ENCODE data around the gene CCDC13.

The CCDC13 gene

DNA sequence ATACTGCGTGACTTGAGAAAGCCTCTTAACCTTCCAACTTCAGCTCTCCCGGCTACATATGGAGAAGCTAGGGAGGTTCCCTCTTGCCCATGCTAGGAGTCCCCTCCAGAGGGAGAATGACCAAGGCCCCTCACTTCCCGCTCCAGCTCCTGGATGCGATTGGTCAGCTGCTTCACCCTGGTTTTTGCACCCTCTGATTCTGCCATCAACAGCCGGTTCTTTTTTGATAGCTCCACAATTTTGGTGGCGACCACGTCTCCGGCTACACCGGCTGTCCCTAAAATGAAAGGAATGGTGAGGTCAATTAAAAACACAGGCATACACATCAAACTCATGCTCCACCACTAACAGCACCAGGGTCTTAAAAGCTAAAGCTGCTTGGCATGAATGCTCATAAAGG, 20.6 kb downstream of the CCDC13 start:
- no peak for DNase-seq

- DNase-seq: no peak
Measured at GRCh38 chr3:42751609-42752008, 21.4 kb downstream of the CCDC13 start.

DNA sequence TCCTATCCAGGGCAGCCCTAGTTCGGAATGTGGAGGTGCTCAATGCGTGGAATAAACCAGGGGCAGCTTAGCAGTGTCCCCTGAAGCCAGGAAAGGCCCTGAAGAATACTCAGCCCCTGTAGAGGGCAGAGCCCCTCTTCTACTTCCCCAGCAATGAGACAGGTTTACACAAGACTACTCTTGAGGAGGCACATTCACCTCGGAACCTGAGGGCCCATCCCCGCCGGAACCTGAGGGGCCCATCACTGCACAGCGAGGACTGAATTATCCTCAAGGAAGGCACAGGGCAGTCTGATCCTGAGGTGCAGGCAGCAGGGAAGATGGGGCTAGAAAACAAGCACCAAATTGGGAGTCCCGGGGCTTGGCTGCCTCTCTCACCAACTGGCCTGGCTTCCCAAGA, 22.2 kb downstream of the CCDC13 start:
- DNase-seq: no peak

DNA sequence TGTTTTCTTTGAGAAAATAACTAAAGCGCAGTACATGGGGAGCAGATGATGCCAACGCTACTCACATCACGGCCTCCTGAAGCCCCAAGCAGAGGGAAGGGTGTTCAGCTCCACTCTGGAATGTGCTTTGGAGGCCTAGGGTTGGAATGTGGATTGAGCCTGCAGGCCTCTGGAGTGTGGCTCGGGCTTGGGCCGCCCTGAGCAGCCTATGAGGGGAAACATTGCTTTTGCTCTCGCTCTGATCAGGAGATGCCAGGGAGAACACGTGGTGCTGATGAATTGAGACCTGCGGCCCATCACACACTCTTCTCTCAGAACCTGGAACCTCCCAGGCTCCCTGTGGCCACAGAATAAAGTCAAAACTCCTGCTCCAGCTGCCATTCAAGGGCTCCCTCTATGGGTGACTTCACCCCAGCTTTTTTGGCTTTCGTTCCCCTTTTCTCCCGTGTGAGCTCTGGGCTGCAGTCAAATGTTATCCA, 23.3 kb downstream of the CCDC13 start:
- peak in 1 of 2 experiments; percentile 12 for DNase-seq

GRCh38 chr3:42749025-42749752, 23.9 kb downstream of the CCDC13 start:
- no peak for DNase-seq

- no peak for DNase-seq
Measured at GRCh38 chr3:42747581-42747980, 25.5 kb downstream of the CCDC13 start.

GRCh38 chr3:42746455-42747450, 26.3 kb downstream of the CCDC13 start:
- no peak for DNase-seq

DNA sequence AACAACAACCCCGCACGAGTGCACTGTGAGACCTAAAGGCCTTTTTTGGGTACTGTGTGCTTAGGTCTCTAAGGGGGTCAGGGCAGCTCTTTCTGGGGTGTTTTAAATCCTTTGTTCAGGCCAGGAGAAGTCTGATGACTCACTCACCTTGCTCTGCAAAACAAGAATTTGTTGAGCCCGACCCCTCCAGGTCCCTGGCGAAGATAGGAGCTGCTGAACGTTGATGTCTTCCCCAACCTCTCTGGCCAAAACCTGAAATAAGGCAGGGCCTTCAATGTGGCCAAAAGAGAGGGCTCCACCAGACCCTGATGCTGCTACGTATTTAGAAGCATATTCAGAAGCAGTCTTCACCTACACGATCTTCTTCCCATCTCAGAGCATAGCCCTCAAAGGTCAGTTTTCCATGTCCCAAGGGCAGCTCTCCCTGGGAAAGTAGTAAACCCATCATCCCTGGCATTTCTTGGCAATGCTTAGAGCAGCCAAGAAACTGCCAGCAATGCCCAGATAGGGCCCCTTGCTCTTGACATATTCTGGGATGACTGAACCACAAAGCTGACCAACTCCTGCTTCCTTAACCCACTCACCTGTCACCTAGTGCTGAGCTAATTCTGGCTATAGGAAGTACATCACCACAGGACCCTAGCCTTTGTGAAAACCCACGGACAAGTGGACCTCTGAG, 27.1 kb downstream of the CCDC13 start:
- DNase-seq: no peak

GRCh38 chr3:42745291-42745745, 27.7 kb downstream of the CCDC13 start:
- no peak for DNase-seq

- no peak for DNase-seq
Measured at GRCh38 chr3:42743204-42743995, 29.7 kb downstream of the CCDC13 start.

DNA sequence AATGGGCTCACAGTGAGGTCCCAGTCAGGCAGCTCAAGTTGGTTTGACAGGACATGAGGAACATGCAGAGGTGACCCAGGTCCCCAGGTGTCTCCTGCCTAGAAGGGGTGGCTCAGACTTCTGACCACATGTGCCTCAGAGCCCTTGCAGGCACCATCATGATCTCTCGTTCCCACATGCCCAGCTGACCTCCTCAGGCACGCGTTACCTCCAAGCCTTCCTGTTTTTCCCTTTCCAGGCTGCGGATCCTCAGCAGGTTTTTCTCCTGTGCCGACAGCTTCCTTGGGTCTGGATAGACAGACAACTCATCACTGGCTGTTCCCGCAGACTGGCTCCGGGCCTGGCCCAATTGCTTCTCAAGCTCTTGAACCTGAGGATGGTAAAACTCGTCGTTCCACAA, 30.4 kb downstream of the CCDC13 start:
- DNase-seq: no peak

- DNase-seq: no peak
Measured at GRCh38 chr3:42742259-42742658, 30.8 kb downstream of the CCDC13 start.

DNA sequence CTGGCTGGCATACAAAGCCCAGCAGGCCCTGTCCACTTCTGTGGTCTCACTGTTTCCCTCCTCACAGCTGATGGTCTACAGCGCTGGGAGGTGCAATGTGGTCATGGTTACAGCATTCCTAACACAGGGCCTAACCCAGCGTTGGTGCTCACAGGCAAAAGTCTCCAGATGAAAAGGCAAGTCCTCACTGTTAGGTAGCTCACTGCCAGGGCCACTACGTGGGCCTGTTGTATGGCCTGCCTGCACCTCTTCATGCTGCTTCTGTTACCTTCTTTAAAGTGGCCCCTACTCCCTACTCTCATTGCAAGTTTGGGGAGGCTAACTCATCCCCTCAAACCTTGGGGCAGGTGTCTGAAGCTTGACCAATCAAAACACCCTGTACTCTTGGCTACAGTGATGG, 31.3 kb downstream of the CCDC13 start:
- DNase-seq: no peak

DNA sequence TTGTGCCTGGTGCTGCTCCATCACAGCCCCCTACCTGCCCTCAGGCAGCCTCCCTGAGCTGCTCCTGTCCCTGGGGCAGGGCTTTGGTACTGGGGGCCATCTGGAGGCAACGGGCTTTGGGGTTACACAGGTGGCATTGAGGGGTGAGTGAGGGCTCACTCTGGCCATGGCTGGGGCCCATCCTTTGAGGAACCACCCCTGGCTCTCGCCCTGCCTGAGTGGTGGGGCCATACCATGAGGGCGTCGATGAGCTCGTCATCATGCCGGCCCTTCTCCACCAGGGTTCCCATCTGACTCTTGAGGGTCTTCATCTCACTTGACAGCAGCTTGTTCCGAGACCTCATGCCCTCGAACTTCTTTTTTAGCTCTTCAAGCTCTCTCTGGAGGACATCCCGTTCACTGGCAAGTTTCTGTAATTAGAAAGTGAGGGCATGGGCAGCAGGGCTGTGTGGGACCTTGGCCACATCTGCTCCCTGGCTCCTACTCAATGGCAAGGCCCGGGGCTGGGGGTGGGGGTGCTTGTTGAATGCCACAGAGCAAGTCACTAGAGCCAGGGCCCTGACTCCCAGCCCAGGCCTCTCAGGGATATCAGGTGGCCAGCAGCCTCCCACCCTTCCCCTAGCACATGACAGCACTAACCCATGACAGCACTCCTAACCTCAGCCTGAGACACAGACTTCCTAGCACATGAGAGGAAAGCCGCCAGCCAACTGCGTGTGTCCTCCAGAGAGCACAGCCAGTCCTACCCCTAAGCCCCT, 33.5 kb downstream of the CCDC13 start:
- DNase-seq: no peak

- no peak for DNase-seq
Measured at GRCh38 chr3:42736531-42736930, 36.5 kb downstream of the CCDC13 start.

DNA sequence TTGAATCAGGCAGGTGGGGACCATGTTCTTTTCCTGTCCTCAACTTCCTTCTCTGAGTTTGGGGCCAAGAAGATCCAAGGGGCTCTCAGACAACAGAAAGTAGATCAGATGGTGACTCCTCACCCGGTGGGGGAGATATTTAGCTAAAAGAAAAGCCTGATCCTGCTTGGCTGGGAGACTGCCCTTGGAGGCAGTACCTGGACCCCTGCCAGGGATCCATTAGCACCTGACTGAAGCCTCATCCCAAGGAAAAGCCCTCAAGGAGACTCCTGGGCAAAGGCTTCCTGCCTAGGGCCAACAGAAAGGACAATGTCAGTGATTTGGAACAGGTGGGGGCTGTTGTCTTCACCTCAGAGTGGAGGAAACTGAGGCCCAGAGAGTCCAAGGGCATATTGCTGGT, 37.0 kb downstream of the CCDC13 start:
- DNase-seq: no peak

DNA sequence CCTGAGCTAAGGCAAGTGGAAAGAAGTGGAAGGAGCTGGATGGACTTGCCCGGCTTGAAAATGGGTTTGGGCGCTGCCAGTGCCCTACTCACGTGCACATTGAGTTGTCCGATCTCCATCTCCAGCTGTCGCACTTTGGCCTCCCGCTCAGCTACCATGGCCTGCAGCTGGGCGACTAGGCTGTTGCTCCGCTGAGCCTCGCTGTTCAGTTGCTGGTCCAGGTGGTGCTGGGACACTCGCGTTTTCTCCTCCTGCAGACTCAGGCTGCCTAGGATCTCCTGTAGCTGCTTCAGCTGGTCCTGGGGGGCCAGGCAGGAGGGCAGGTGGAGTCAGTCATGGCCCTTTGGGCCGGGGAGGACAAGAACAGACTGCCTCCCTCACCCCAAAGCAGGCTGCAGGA, 37.4 kb downstream of the CCDC13 start:
- DNase-seq: no peak

DNA sequence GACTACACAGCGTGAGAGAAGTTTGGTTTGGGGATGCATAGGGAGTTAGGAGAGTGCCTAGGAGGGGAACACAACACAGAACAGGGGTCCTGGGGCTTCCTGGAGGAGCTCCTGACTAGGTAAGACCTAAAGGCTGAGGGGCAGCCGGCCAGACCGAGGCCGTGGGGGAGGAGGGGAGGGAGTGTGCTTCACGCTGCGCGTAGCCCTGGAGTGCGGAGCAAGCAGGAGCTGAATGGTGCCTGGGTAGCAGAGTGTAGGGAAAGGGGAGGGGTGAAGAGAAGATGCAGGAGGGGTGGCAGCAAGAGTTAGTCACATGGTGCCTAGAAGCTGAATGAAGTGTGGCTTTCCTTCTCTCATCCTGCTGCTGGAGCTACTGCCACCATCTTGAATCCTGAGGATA, 38.0 kb downstream of the CCDC13 start:
- DNase-seq: no peak

DNA sequence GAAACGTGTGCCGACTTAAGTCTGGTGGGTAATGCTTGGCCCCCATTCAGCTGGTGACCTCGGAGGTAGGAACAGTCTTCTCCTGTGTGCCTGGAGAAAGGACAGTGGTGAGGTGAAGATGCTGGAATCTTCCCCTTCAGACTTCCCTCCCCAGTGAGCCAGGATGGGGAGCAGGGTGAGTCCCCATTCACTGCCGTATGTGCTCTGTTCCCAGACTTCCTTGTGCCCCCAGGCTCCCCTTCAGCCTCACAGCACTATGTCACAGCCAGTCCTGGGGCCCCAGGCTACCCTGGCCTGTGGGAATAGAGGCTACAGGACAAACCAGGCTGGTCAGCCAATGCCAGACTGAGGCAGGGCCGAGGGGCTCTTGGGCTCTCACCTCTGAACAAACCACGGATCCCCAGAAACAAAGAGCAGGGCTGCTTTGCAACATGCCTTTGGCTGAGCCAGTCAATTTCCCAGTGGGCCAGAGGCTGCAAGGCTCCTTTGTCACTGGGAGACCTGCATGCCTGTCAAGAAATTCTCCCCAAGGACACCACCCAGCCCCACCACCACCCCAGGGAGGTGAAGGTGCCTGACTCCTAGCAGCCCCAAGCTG, 38.7 kb downstream of the CCDC13 start:
- DNase-seq: no peak

- no peak for DNase-seq
Measured at GRCh38 chr3:42733501-42734262, 39.4 kb downstream of the CCDC13 start.
